Mesendoderm (in vitro differentiated cells): ENCODE results near the gene WDR1.

ENCODE experiments used
- DNase-seq: peaks from one replicate; pipeline ENCODE4 v3.0.0; 2013
- H2AK5ac ChIP-seq: 2 replicates; pipeline ENCODE4 v1.6.1; 2013; ENCODE audit warnings: low read length, inconsistent platforms
- H2BK120ac ChIP-seq: 2 replicates; pipeline ENCODE4 v1.6.1; 2013; ENCODE audit warnings: low read depth, mild to moderate bottlenecking, low read length, moderate library complexity, mixed read lengths
- H2BK15ac ChIP-seq: replicated peaks from 2 replicates; pipeline ENCODE4 v1.6.1; 2013; ENCODE audit warnings: low read depth, mild to moderate bottlenecking, moderate library complexity
- H2BK5ac ChIP-seq: 2 replicates; pipeline ENCODE4 v1.6.1; 2013; ENCODE audit warnings: low read length, inconsistent platforms
- H3K18ac ChIP-seq: 2 replicates; pipeline ENCODE4 v1.6.1; 2013; ENCODE audit warnings: mild to moderate bottlenecking, low read length, mixed read lengths
- H3K23ac ChIP-seq: one replicate; pipeline ENCODE4 v1.6.1; 2013; ENCODE audit warnings: low read length
- H3K27ac ChIP-seq: 2 replicates; pipeline ENCODE4 v1.5.1; 2013; ENCODE audit warnings: low read depth, mild to moderate bottlenecking, inconsistent platforms, low read length, moderate library complexity
- H3K27me3 ChIP-seq: 2 replicates; pipeline ENCODE4 v1.6.1; 2013; ENCODE audit warnings: low read length, control low read depth, mild to moderate bottlenecking, inconsistent platforms; ENCODE audit not compliant: insufficient read depth, poor library complexity
- H3K36me3 ChIP-seq: 2 replicates; pipeline ENCODE4 v1.6.1; 2013; ENCODE audit warnings: low read length, inconsistent platforms; ENCODE audit not compliant: control insufficient read depth, insufficient read depth
- H3K4ac ChIP-seq: one replicate; pipeline ENCODE4 v1.6.1; 2013; ENCODE audit warnings: low read depth, mild to moderate bottlenecking, low read length, moderate library complexity
- H3K4me1 ChIP-seq: 2 replicates; pipeline ENCODE4 v1.6.1; 2013; ENCODE audit warnings: low read depth, low read length, inconsistent platforms; ENCODE audit not compliant: control insufficient read depth
- H3K4me2 ChIP-seq: 2 replicates; pipeline ENCODE4 v1.6.1; 2013; ENCODE audit warnings: low read length
- H3K4me3 ChIP-seq: 2 replicates; pipeline ENCODE4 v1.5.1; 2013; ENCODE audit warnings: mild to moderate bottlenecking, low read length
- H3K56ac ChIP-seq: one replicate; pipeline ENCODE4 v1.6.1; 2013; ENCODE audit warnings: low read length
- H3K79me1 ChIP-seq: 2 replicates; pipeline ENCODE4 v1.6.1; 2013; ENCODE audit warnings: low read length, inconsistent platforms
- H3K79me2 ChIP-seq: 2 replicates; pipeline ENCODE4 v1.6.1; 2013; ENCODE audit warnings: mild to moderate bottlenecking, low read length; ENCODE audit not compliant: control insufficient read depth, insufficient read depth
- H3K9ac ChIP-seq: 2 replicates; pipeline ENCODE4 v1.6.1; 2013; ENCODE audit warnings: low read length, inconsistent platforms
- H4K5ac ChIP-seq: one replicate; pipeline ENCODE4 v1.6.1; 2013; ENCODE audit warnings: low read length
- H4K8ac ChIP-seq: one replicate; pipeline ENCODE4 v1.6.1; 2013; ENCODE audit warnings: low read depth, mild to moderate bottlenecking, control low read depth, low read length, moderate library complexity
- whole genome bisulfite sequencing: extraction: QIAGEN DNeasy Blood & Tissue Kit; methylation state at CpG from one replicate; pipeline ENCODE4 v1.1.7; 2013; ENCODE audit warnings: low lambda C conversion rate, missing lambda C conversion rate; ENCODE audit not compliant: insufficient coverage; ENCODE audit errors: extremely low coverage; 5-methylcytosine and 5-hydroxymethylcytosine counted together

WDR1 gene

DNA sequence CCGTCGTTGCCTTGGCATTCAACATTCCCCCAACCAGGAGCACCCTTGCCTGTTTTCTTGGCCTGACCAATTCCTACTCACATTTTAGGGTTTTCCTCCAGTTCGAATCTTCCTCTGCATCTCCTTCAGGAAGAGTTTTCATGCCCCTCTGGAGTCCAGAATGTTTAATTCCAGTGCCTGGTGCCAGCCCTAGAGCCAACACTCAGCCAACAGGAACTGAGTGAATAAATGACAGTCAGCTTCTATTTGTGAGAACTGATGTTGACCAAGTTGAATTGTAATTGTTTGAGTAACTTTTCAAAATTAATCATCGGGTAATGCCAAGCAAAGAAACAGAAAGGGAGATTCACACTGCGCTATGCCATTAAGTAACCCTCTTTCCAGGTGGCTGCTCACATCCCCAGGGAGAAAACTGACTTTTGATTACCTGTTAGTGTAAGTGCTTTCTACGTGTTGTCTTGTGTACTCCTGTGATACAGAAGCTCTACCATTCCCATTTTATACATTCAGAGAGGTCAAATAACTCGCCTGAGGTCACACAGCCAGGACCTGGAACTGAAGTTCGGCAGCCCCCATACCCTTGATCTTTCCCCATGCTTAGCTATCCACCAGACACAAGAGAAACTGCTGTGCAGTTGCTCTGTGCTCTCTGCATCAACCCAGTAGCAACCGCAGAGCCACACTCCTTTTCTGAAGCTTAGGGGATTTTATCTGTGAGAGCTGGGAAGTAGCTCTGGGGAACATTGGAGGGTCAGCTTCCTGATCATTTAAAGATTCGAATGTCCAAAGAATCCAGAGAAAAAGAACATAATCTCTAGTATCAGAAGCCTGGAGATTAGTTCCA, 76.3 kb downstream of the WDR1 start:
- H3K4me2 ChIP-seq, result no peak overlapping the region
- H2AK5ac ChIP-seq, result no peak overlapping the region
- H4K8ac ChIP-seq, result no peak overlapping the region
- H3K9ac ChIP-seq, result no peak overlapping the region
- H2BK15ac ChIP-seq, result no peak overlapping the region
- no CpG with 5 or more reads among the region's 10 CpGs for WGBS
- H3K4me1 ChIP-seq, result no peaks in the 10 kb centered on the region
- no peak overlapping the region for H3K56ac ChIP-seq
- H3K79me1 ChIP-seq, result no peaks in the 10 kb centered on the region
- H4K5ac ChIP-seq, result no peak overlapping the region
- H3K27ac ChIP-seq, result no peak overlapping the region
- H3K23ac ChIP-seq, result no peak overlapping the region
- H3K79me2 ChIP-seq, result no peaks in the 10 kb centered on the region
- H3K4ac ChIP-seq, result no peak overlapping the region
- H3K36me3 ChIP-seq, result no peaks in the 10 kb centered on the region
- no peak overlapping the region for H2BK5ac ChIP-seq
- no peak for DNase-seq
- no peak overlapping the region for H2BK120ac ChIP-seq
- H3K4me3 ChIP-seq, result no peak overlapping the region
- no peak overlapping the region for H3K18ac ChIP-seq
- no peaks in the 10 kb centered on the region for H3K27me3 ChIP-seq

DNA sequence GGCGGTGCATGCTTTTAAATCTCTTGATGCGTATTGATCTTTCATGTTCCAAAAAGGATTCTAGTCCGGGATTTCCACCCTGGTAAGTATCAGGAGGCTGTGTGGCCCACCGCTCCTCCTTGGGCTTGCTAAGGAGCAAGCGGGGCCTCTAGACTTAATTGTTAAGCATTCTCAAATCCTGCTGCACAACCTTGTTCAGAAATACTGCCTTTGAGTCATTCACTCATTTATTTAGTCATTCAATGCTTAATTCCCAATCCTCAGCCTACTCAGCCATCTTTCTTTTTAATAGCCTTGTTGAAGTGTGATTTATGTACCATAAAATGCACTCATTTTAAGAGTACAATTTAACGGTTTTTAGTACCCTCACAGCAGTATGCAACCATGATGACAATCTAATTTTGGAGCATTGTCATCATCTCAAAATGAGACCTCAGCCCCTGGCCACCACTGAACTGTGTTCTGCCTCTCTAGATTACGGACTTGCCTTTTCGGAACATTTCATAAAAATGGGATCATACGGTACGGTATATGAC, 79.7 kb downstream of the WDR1 start:
- DNase-seq, result no peak
- H3K79me1 ChIP-seq, result no peaks in the 10 kb centered on the region
- H3K27me3 ChIP-seq, result no peaks in the 10 kb centered on the region
- no peak overlapping the region for H2BK5ac ChIP-seq
- no peaks in the 10 kb centered on the region for H3K4me1 ChIP-seq
- H3K4me3 ChIP-seq, result no peak overlapping the region
- no CpG with 5 or more reads among the region's 10 CpGs for WGBS
- no peaks in the 10 kb centered on the region for H3K79me2 ChIP-seq
- H3K23ac ChIP-seq, result no peak overlapping the region
- H3K9ac ChIP-seq, result no peak overlapping the region
- no peaks in the 10 kb centered on the region for H3K36me3 ChIP-seq
- H4K5ac ChIP-seq, result no peak overlapping the region
- no peak overlapping the region for H3K4me2 ChIP-seq
- H2BK15ac ChIP-seq, result no peak overlapping the region
- no peak overlapping the region for H2AK5ac ChIP-seq
- H2BK120ac ChIP-seq, result no peak overlapping the region
- H3K56ac ChIP-seq, result no peak overlapping the region
- no peak overlapping the region for H3K18ac ChIP-seq
- no peak overlapping the region for H4K8ac ChIP-seq
- H3K4ac ChIP-seq, result no peak overlapping the region
- no peak overlapping the region for H3K27ac ChIP-seq

DNA sequence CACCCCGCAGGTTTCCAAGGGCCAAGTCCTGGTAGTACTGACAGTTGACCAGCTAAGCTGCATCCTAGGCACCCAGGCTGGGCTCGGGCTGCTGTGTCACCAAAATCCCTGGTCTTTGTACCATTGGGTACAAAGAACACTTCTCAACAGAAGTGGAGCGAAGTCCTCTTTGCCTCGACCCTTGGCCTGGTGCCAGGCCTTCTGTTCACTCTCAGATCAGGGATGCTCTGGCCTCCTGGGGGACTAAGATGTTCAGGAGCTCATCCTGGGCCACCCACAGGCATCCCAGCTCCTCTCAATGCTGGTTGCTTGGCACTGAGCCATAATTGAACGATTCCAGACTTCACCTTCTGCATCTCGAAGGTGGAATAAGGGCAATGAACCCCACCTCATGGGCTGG, 81.5 kb downstream of the WDR1 start:
- no peak overlapping the region for H2BK15ac ChIP-seq
- H4K8ac ChIP-seq, result no peak overlapping the region
- H3K27me3 ChIP-seq, result no peaks in the 10 kb centered on the region
- no peak overlapping the region for H2AK5ac ChIP-seq
- no peak overlapping the region for H3K23ac ChIP-seq
- no peaks in the 10 kb centered on the region for H3K79me1 ChIP-seq
- no peak overlapping the region for H2BK120ac ChIP-seq
- no peak overlapping the region for H3K27ac ChIP-seq
- no peak overlapping the region for H4K5ac ChIP-seq
- H3K18ac ChIP-seq, result no peak overlapping the region
- no peak overlapping the region for H2BK5ac ChIP-seq
- no peaks in the 10 kb centered on the region for H3K36me3 ChIP-seq
- H3K4ac ChIP-seq, result no peak overlapping the region
- no CpG with 5 or more reads among the region's 6 CpGs for WGBS
- no peaks in the 10 kb centered on the region for H3K4me1 ChIP-seq
- no peak for DNase-seq
- no peak overlapping the region for H3K56ac ChIP-seq
- H3K4me2 ChIP-seq, result no peak overlapping the region
- H3K9ac ChIP-seq, result no peak overlapping the region
- H3K79me2 ChIP-seq, result no peaks in the 10 kb centered on the region
- H3K4me3 ChIP-seq, result no peak overlapping the region

DNA sequence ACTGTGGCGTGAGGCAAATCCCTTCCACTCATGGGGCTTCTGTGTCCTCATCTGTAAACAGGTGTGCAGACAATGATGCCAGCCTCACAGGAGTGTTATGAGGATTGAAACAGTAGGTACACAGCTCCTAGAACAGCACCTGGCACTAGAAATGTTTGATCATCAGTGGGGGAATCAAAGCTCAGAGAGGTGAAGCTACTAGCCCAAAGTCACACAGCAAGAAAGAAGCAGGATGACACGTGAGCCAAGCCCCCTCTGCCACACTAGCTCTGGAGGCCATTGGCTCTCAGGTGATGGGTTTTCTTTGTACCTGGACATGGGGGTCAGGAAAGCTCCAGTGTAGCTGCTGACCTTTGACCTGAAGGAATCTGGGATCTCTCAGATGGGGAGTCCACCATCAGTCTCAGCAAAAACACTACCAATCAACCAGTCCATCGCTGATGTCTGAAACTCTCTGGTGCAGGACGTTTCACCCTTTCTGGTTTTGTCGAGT, 81.9 kb downstream of the WDR1 start:
- H3K4me2 ChIP-seq, result no peak overlapping the region
- no peak overlapping the region for H3K27ac ChIP-seq
- DNase-seq, result no peak
- no peak overlapping the region for H2AK5ac ChIP-seq
- H2BK5ac ChIP-seq, result no peak overlapping the region
- no peaks in the 10 kb centered on the region for H3K4me1 ChIP-seq
- H3K18ac ChIP-seq, result no peak overlapping the region
- H3K79me2 ChIP-seq, result no peaks in the 10 kb centered on the region
- no peaks in the 10 kb centered on the region for H3K79me1 ChIP-seq
- no peak overlapping the region for H3K23ac ChIP-seq
- WGBS, result no CpG with 5 or more reads among the region's 5 CpGs
- no peaks in the 10 kb centered on the region for H3K36me3 ChIP-seq
- no peak overlapping the region for H3K4me3 ChIP-seq
- H3K9ac ChIP-seq, result no peak overlapping the region
- H2BK120ac ChIP-seq, result no peak overlapping the region
- H3K56ac ChIP-seq, result no peak overlapping the region
- H4K5ac ChIP-seq, result no peak overlapping the region
- no peak overlapping the region for H2BK15ac ChIP-seq
- H4K8ac ChIP-seq, result no peak overlapping the region
- H3K4ac ChIP-seq, result no peak overlapping the region
- no peaks in the 10 kb centered on the region for H3K27me3 ChIP-seq

DNA sequence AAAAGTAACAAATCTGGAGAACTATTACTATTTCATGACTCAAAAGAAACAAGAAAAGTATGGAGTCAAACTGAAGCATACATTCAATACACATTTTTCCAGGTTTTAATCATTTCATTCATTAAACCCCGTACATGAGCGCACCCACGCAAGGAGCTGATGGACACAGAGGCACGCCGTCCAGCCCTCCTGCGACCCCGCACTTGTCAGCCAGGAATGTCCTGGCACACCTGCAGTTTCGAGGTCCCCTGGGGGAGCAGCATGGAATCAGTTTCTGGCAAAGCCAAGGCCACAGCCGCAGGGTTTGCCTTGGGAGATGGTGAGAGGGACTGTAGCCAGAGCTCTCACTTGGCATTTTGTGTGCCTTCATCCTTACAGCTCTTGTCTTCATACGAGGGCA, 82.5 kb downstream of the WDR1 start:
- H3K9ac ChIP-seq, result no peak overlapping the region
- H3K79me2 ChIP-seq, result no peaks in the 10 kb centered on the region
- no peak overlapping the region for H3K18ac ChIP-seq
- H3K79me1 ChIP-seq, result no peaks in the 10 kb centered on the region
- H3K4me2 ChIP-seq, result no peak overlapping the region
- no peak overlapping the region for H3K4me3 ChIP-seq
- no peak for DNase-seq
- no peak overlapping the region for H4K5ac ChIP-seq
- no peak overlapping the region for H2BK120ac ChIP-seq
- H3K4me1 ChIP-seq, result no peaks in the 10 kb centered on the region
- H2BK15ac ChIP-seq, result no peak overlapping the region
- H3K36me3 ChIP-seq, result no peaks in the 10 kb centered on the region
- H4K8ac ChIP-seq, result no peak overlapping the region
- WGBS, result no CpG with 5 or more reads among the region's 10 CpGs
- no peaks in the 10 kb centered on the region for H3K27me3 ChIP-seq
- H3K4ac ChIP-seq, result no peak overlapping the region
- no peak overlapping the region for H3K27ac ChIP-seq
- H2AK5ac ChIP-seq, result no peak overlapping the region
- no peak overlapping the region for H3K56ac ChIP-seq
- H3K23ac ChIP-seq, result no peak overlapping the region
- H2BK5ac ChIP-seq, result no peak overlapping the region
